VCaP (cell line): Measurements from ENCODE around the gene NR3C2.

Experiments
- H3K27ac ChIP-seq: fragments of 450-650 bp; 2 replicates; pipeline ENCODE4 v1.5.1; 2017
- CTCF ChIP-seq: fragments of 450-650 bp; conservative IDR thresholded peaks from 2 replicates; pipeline ENCODE4 v1.5.1; 2017; ENCODE audit warnings: mild to moderate bottlenecking, moderate library complexity

Gene NR3C2

GRCh38 chr4:148101235-148101634 lies 341.0 kb downstream of the NR3C2 start:
- H3K27ac ChIP-seq, result no peak overlapping the region
- TF ChIP-seq CTCF, result no peak

GRCh38 chr4:148097801-148098200 lies 344.4 kb downstream of the NR3C2 start:
- no peak overlapping the region for H3K27ac ChIP-seq
- no peak for TF ChIP-seq CTCF

GRCh38 chr4:148095346-148095923 lies 346.8 kb downstream of the NR3C2 start:
- H3K27ac ChIP-seq, result no peak overlapping the region

GRCh38 chr4:148094149-148094548 lies 348.1 kb downstream of the NR3C2 start:
- no peak for TF ChIP-seq CTCF
- no peak overlapping the region for H3K27ac ChIP-seq

More at GRCh38 chr4:148095346-148095923, 346.8 kb downstream of the NR3C2 start:
- no peak for TF ChIP-seq CTCF

GRCh38 chr4:148093065-148093464 lies 349.1 kb downstream of the NR3C2 start:
- no peak overlapping the region for H3K27ac ChIP-seq
- no peak for TF ChIP-seq CTCF

- no peak overlapping the region for H3K27ac ChIP-seq
- no peak for TF ChIP-seq CTCF
These were observed 349.7 kb downstream of the NR3C2 start for GRCh38 chr4:148092316-148093014.

- H3K27ac ChIP-seq, result no peak overlapping the region
- TF ChIP-seq CTCF, result no peak
These were observed 350.3 kb downstream of the NR3C2 start for GRCh38 chr4:148091896-148092295.
